ENCODE results near the gene TTYH3.

Gene TTYH3

GRCh38 chr7:2680792-2681490 is 49.2 kb downstream of the TTYH3 start:
- POLR2A ChIA-PET = no interaction called here
- no peaks in the 10 kb centered on the region for H3K36me3 ChIP-seq (ENCODE audit: control insufficient read depth in 2 of 2, insufficient read depth in 1 of 2, low read length in 2 of 2)
- no peaks in the 10 kb centered on the region for H3K4me1 ChIP-seq (ENCODE audit: control insufficient read depth, insufficient read depth, low read length)
- no peak for TF ChIP-seq ZBTB48 (tag by site-specific recombination; IDR thresholded peaks at IDR 0.05)
- no peak for TF ChIP-seq HOXA7 (CRISPR knock-in tag; IDR thresholded peaks at IDR 0.05; ENCODE audit: borderline replicate concordance)
- no peak for TF ChIP-seq GLI2 (tag by site-specific recombination; IDR thresholded peaks at IDR 0.05; ENCODE audit: borderline replicate concordance, low read depth)
- no peak for TF ChIP-seq ZNF513 (tag by site-specific recombination; IDR thresholded peaks at IDR 0.05)
- TF ChIP-seq, protein P1, sequence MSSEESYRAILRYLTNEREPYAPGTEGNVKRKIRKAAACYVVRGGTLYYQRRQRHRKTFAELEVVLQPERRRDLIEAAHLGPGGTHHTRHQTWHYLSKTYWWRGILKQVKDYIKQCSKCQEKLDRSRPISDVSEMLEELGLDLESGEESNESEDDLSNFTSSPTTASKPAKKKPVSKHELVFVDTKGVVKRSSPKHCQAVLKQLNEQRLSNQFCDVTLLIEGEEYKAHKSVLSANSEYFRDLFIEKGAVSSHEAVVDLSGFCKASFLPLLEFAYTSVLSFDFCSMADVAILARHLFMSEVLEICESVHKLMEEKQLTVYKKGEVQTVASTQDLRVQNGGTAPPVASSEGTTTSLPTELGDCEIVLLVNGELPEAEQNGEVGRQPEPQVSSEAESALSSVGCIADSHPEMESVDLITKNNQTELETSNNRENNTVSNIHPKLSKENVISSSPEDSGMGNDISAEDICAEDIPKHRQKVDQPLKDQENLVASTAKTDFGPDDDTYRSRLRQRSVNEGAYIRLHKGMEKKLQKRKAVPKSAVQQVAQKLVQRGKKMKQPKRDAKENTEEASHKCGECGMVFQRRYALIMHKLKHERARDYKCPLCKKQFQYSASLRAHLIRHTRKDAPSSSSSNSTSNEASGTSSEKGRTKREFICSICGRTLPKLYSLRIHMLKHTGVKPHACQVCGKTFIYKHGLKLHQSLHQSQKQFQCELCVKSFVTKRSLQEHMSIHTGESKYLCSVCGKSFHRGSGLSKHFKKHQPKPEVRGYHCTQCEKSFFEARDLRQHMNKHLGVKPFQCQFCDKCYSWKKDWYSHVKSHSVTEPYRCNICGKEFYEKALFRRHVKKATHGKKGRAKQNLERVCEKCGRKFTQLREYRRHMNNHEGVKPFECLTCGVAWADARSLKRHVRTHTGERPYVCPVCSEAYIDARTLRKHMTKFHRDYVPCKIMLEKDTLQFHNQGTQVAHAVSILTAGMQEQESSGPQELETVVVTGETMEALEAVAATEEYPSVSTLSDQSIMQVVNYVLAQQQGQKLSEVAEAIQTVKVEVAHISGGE (tag by site-specific recombination; conservative IDR thresholded peaks at IDR 0.05; ENCODE audit: low read depth) = no peak
- TF ChIP-seq GLI4 (tag by site-specific recombination; IDR thresholded peaks at IDR 0.05) = no peak
- TF ChIP-seq ZNF561 (tag by site-specific recombination; IDR thresholded peaks at IDR 0.05; ENCODE audit: borderline replicate concordance) = no peak
- no peak for TF ChIP-seq ZNF175 (tag by site-specific recombination; IDR thresholded peaks at IDR 0.05)
- no peak for TF ChIP-seq ZNF785 (tag by site-specific recombination; IDR thresholded peaks at IDR 0.05)
- TF ChIP-seq ZNF23 (tag by site-specific recombination; IDR thresholded peaks at IDR 0.05; ENCODE audit: borderline replicate concordance) = no peak
- TF ChIP-seq, protein P2, sequence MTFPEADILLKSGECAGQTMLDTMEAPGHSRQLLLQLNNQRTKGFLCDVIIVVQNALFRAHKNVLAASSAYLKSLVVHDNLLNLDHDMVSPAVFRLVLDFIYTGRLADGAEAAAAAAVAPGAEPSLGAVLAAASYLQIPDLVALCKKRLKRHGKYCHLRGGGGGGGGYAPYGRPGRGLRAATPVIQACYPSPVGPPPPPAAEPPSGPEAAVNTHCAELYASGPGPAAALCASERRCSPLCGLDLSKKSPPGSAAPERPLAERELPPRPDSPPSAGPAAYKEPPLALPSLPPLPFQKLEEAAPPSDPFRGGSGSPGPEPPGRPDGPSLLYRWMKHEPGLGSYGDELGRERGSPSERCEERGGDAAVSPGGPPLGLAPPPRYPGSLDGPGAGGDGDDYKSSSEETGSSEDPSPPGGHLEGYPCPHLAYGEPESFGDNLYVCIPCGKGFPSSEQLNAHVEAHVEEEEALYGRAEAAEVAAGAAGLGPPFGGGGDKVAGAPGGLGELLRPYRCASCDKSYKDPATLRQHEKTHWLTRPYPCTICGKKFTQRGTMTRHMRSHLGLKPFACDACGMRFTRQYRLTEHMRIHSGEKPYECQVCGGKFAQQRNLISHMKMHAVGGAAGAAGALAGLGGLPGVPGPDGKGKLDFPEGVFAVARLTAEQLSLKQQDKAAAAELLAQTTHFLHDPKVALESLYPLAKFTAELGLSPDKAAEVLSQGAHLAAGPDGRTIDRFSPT (tag by site-specific recombination; IDR thresholded peaks at IDR 0.05) = no peak
- peak; percentile 58 for TF ChIP-seq ZNF654 (tag by site-specific recombination; IDR thresholded peaks at IDR 0.05; ENCODE audit: low read depth)
- TF ChIP-seq WT1 (tag by site-specific recombination; IDR thresholded peaks at IDR 0.05) = no peak
- TF ChIP-seq ZSCAN30 (tag by site-specific recombination; IDR thresholded peaks at IDR 0.05) = no peak
- TF ChIP-seq ZNF624 (tag by site-specific recombination; IDR thresholded peaks at IDR 0.05) = no peak
- TF ChIP-seq, protein P3, sequence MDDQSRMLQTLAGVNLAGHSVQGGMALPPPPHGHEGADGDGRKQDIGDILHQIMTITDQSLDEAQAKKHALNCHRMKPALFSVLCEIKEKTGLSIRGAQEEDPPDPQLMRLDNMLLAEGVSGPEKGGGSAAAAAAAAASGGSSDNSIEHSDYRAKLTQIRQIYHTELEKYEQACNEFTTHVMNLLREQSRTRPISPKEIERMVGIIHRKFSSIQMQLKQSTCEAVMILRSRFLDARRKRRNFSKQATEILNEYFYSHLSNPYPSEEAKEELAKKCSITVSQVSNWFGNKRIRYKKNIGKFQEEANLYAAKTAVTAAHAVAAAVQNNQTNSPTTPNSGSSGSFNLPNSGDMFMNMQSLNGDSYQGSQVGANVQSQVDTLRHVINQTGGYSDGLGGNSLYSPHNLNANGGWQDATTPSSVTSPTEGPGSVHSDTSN (CRISPR knock-in tag; IDR thresholded peaks at IDR 0.05) = no peak
- TF ChIP-seq ZNF776 (tag by site-specific recombination; IDR thresholded peaks at IDR 0.05; ENCODE audit: borderline replicate concordance) = peak; percentile 79; the same call in 1 of the 2 replicates
- TF ChIP-seq, protein P4, sequence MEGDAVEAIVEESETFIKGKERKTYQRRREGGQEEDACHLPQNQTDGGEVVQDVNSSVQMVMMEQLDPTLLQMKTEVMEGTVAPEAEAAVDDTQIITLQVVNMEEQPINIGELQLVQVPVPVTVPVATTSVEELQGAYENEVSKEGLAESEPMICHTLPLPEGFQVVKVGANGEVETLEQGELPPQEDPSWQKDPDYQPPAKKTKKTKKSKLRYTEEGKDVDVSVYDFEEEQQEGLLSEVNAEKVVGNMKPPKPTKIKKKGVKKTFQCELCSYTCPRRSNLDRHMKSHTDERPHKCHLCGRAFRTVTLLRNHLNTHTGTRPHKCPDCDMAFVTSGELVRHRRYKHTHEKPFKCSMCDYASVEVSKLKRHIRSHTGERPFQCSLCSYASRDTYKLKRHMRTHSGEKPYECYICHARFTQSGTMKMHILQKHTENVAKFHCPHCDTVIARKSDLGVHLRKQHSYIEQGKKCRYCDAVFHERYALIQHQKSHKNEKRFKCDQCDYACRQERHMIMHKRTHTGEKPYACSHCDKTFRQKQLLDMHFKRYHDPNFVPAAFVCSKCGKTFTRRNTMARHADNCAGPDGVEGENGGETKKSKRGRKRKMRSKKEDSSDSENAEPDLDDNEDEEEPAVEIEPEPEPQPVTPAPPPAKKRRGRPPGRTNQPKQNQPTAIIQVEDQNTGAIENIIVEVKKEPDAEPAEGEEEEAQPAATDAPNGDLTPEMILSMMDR (tag by site-specific recombination; IDR thresholded peaks at IDR 0.05) = peak; percentile 50
- TF ChIP-seq, protein P5, sequence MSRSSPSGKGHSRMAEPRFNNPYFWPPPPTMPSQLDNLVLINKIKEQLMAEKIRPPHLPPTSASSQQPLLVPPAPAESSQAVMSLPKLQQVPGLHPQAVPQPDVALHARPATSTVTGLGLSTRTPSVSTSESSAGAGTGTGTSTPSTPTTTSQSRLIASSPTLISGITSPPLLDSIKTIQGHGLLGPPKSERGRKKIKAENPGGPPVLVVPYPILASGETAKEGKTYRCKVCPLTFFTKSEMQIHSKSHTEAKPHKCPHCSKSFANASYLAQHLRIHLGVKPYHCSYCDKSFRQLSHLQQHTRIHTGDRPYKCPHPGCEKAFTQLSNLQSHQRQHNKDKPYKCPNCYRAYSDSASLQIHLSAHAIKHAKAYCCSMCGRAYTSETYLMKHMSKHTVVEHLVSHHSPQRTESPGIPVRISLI (tag by site-specific recombination; IDR thresholded peaks at IDR 0.05) = no peak
- peak; percentile 84; the same call in 1 of the 2 replicates for TF ChIP-seq ZNF792 (tag by site-specific recombination; IDR thresholded peaks at IDR 0.05)
- no peak for TF ChIP-seq ZNF239 (tag by site-specific recombination; IDR thresholded peaks at IDR 0.05)
- no peak for TF ChIP-seq ZNF658 (tag by site-specific recombination; IDR thresholded peaks at IDR 0.05)
- H3K9me3 ChIP-seq (ENCODE audit: control insufficient read depth, insufficient read depth, low read depth, low read length) = no peaks in the 10 kb centered on the region
- no peak overlapping the region for H3K4me3 ChIP-seq (ENCODE audit: low read depth, low read length)
- no peak overlapping the region for H3K27ac ChIP-seq (ENCODE audit: extremely low read depth, low read depth, low read length)
- CTCF ChIA-PET = interaction anchor here (0.6 to 5.8 kb wide), 13 partner anchors 10 to 230 kb away, joined by 3 to 27 read pairs (median 3); no protein-coding TSS in a partner anchor

Data from HEK293 (cell line).